ENCODE results near the gene COMT. TPM values are rescaled to one million over a fixed set of nuclear protein-coding genes. Genes with fewer than 3 reads are reported as not detected.

COMT gene
- total RNA-seq, 2 experiments from 2014 or later = 61.7 to 66.1 TPM

DNA sequence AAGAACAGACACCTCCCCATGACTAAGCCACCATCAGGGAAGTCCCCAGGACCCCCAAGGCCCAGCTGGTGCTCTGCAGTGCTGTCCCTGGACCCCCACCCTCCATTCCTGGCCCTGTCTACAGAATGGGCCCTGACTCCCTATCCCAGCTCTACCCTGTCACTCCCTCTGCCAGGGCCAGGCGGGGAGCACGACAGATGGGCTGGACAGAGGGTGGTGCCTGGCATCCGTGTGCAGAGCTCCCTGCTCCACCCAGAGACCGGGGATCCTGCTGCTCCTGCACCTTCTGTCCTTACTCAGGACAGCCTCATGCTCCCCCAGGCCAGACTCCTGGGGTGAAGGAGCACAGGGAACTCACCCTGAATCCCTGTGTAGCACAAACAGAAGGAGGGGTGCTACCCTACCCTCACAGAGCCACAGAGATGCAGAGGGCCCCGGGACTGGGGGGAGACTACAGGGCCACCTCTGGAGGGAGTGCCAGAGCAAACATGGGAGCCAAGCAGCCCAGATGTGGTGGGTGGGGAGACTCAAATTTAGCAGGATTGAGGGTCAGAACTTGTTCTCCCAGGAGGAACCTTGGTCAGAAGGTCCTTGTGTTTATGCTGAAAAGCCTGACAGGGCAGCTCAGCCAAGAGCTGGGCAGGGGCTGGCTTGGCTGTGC, 73.1 kb downstream of the COMT start:
- POLR2A ChIA-PET = no interaction called here
- CTCF ChIA-PET = interaction anchor here (1.2 to 2.4 kb wide), 3 partner anchors 44 to 96 kb away, joined by 3 to 15 read pairs (median 3); no protein-coding TSS in a partner anchor
- H3K4me1 Mint-ChIP-seq (ENCODE audit: low read depth) = peaks cover 7% of the 10 kb centered on the region
- H3K27ac Mint-ChIP-seq = no peak overlapping the region
- peaks cover 2% of the 10 kb centered on the region for H3K27me3 Mint-ChIP-seq
- H3K9me3 Mint-ChIP-seq = no peaks in the 10 kb centered on the region
- DNase-seq = no peak
- intact Hi-C loops (cut with micrococcal nuclease) = no loop called here
- no peaks in the 10 kb centered on the region for H3K36me3 Mint-ChIP-seq
- no peak overlapping the region for H3K4me3 Mint-ChIP-seq

- no peaks in the 10 kb centered on the region for H3K36me3 Mint-ChIP-seq
- peaks cover 2% of the 10 kb centered on the region for H3K27me3 Mint-ChIP-seq
- H3K4me3 Mint-ChIP-seq = peak overlapping the region; percentile 44
- no peak overlapping the region for H3K27ac Mint-ChIP-seq
- intact Hi-C loops (cut with micrococcal nuclease) = no loop called here
- peaks cover 10% of the 10 kb centered on the region for H3K4me1 Mint-ChIP-seq (ENCODE audit: low read depth)
- POLR2A ChIA-PET = no interaction called here
- no peak for DNase-seq
- H3K9me3 Mint-ChIP-seq = no peaks in the 10 kb centered on the region
- CTCF ChIA-PET = interaction anchor here (1.2 to 2.4 kb wide), 2 partner anchors 45 to 96 kb away, joined by 3 to 15 read pairs; no protein-coding TSS in a partner anchor
Measured at GRCh38 chr22:20015187-20015625, 73.6 kb downstream of the COMT start.

DNA sequence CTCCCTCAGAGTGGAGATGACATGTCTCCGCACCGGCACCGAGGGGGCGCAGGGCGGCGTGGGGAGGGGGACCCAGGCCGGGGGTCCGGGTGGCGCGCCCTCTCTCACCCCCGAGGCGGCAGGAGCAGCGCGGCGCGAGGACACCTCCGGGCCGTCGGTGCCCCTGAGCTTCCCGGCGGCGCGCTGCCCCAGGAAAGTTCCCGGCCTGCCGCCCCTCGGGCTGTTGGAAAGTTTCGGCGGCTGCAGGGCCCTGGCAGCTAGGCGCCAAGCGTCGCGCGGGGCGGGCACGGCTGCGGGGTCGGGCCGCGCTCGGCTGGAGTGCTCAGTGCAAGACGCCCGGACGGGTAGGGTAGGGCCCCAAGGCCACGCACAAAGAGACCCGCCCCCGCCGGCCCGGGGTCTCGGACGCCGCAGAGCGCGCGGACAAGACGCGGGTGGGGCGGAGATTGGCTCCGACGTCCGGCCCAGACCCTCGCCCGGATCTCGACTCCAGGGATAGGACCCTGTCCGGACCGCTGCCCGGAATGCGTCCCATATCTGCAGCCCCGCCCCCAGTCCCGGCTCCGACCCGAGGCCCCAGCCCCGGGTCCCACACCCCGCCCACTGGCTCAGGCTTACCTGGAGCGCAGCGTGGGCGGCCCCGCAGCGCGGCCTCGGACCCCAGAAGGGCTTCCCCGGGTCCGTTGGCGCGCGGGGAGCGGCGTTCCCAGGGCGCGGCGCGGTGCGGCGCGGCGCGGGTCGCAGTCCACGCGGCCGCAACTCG, 74.6 kb downstream of the COMT start:
- ChIA-PET POLR2A (no interaction called here), CTCF (interaction anchor here (2.4 kb wide), 1 partner anchor 45 kb away, joined by 15 read pairs; no protein-coding TSS in a partner anchor)
- Mint-ChIP-seq H3K9me3 (no peaks in the 10 kb centered on the region), H3K27me3 (peaks cover 2% of the 10 kb centered on the region), H3K27ac (no peak overlapping the region), H3K4me1 (ENCODE audit: low read depth) (peaks cover 13% of the 10 kb centered on the region), H3K36me3 (no peaks in the 10 kb centered on the region), H3K4me3 (peak overlapping the region; percentile 23)
- intact Hi-C loops (cut with micrococcal nuclease) = no loop called here
- DNase-seq = peak; percentile 28

GRCh38 chr22:20016734-20017621, 75.4 kb downstream of the COMT start, which contains the start of gene ARVCF:
Gene ARVCF, minus strand, starts transcription at chr22:20016823. Its CDS starts 26,029 bp downstream, at chr22:19990794.
- intact Hi-C loops (cut with micrococcal nuclease) = no loop called here
- Mint-ChIP-seq H3K27ac (no peak within 1 kb of the TSS), H3K9me3 (no peaks in the 10 kb centered on the region), H3K4me3 (peak within 1 kb of the TSS; percentile 77), H3K4me1 (ENCODE audit: low read depth) (peaks cover 17% of the 10 kb centered on the region), H3K36me3 (no peaks in the 10 kb centered on the region), H3K27me3 (peaks cover 2% of the 10 kb centered on the region)
- peak; percentile 92 for DNase-seq
- CTCF ChIA-PET = interaction anchor here (0.6 kb wide), 1 partner anchor 33 kb away, joined by 3 read pairs; no protein-coding TSS in a partner anchor
- POLR2A ChIA-PET = no interaction called here

DNA sequence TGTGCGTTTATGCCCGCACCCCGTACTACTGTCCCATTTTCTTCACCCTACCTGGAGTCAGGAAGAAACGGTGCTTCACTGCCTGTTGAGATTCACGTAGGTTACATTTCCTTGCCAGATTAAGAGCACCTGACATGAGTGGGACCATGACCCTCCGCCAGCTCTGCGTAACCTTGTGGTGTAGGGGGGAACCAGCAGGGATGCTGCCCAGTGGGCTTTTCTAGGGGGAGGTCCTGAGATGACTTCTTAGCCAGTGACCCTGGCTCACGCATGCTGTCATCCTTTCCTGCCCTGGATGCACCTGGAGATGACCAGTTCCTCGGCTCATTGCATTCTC, 76.0 kb downstream of the COMT start:
- Mint-ChIP-seq H3K4me1 (ENCODE audit: low read depth) (peaks cover 23% of the 10 kb centered on the region), H3K36me3 (no peaks in the 10 kb centered on the region), H3K27ac (no peak overlapping the region), H3K27me3 (peaks cover 2% of the 10 kb centered on the region), H3K4me3 (peak overlapping the region; percentile 45), H3K9me3 (no peaks in the 10 kb centered on the region)
- intact Hi-C loops (cut with micrococcal nuclease) = no loop called here
- ChIA-PET POLR2A (no interaction called here), CTCF (interaction anchor here (0.6 kb wide), 1 partner anchor 33 kb away, joined by 3 read pairs; no protein-coding TSS in a partner anchor)
- DNase-seq = no peak

DNA sequence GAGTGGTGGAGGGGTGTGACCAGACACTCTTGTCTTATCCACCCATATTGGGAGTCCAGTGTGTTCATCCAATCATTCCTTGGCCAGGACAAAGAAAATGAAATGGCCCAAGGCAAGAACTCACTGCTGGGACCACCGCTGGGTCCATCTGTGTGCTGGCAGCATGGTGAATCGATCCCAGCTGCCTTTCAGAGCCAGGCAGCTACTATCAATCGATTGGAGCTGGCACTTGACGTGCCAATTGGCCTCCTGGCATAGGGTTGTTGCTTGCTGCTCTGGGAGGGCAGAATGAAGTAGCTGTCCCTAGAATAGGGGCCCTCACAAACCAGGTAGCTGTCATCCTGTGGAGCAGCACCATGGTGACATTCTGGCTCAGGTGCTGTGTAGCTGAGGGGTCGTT, 76.4 kb downstream of the COMT start:
- Mint-ChIP-seq H3K36me3 (no peaks in the 10 kb centered on the region), H3K27me3 (peaks cover 2% of the 10 kb centered on the region), H3K9me3 (no peaks in the 10 kb centered on the region), H3K27ac (no peak overlapping the region), H3K4me3 (peak overlapping the region; percentile 45), H3K4me1 (ENCODE audit: low read depth) (peaks cover 24% of the 10 kb centered on the region)
- intact Hi-C loops (cut with micrococcal nuclease) = no loop called here
- CTCF ChIA-PET = interaction anchor here (1.1 kb wide), 1 partner anchor 48 kb away, joined by 3 read pairs; no protein-coding TSS in a partner anchor
- POLR2A ChIA-PET = no interaction called here
- DNase-seq = no peak

Small RNA genes lying within 50 kb of the gene (microRNA-seq; reads per million reads assigned to microRNA genes)
- not detected for gene MIR4761 (ENCODE audit: borderline microRNAs expressed, borderline number of aligned reads, borderline replicate concordance)

Other genes with a start within 250 kb of the COMT start
- under 1 TPM; 0.41 to 0.43 TPM for gene SEPTIN5, start 227.3 kb upstream of the COMT start, total RNA-seq
- gene GP1BB, start 218.2 kb upstream of the COMT start, total RNA-seq = not detected
- not detected for gene TBX1, start 181.0 kb upstream of the COMT start, total RNA-seq
- 10 to 100 TPM; 11.3 to 12.3 TPM for gene GNB1L, start 86.9 kb upstream of the COMT start, total RNA-seq
- 10 to 100 TPM; 11.5 to 13.5 TPM for gene RTL10, start 86.9 kb upstream of the COMT start, total RNA-seq
- gene TXNRD2, start within 50 bp of the COMT start, total RNA-seq = 10 to 100 TPM; 23.3 to 23.4 TPM
- 1 to 10 TPM; 1.5 to 2.4 TPM for gene ARVCF, start 75.1 kb downstream of the COMT start, total RNA-seq
- 10 to 100 TPM; 20.7 to 23.6 TPM for gene TANGO2, start 79.3 kb downstream of the COMT start, total RNA-seq
- gene DGCR8, start 138.5 kb downstream of the COMT start, total RNA-seq = 10 to 100 TPM; 33.4 to 34.3 TPM
- gene RANBP1, start 174.3 kb downstream of the COMT start, total RNA-seq = 100 to 1,000 TPM; 359 to 372 TPM
- gene TRMT2A, start 175.5 kb downstream of the COMT start, total RNA-seq = 10 to 100 TPM; 70.6 to 75.8 TPM
- gene ZDHHC8, start 190.0 kb downstream of the COMT start, total RNA-seq = 10 to 100 TPM; 46.3 to 46.5 TPM
- under 1 TPM in 1 of 2 experiments, not detected in 1; 0.52 TPM for gene CCDC188, start 209.3 kb downstream of the COMT start, total RNA-seq

Measured in activated CD4-positive, alpha-beta memory T cell treated with anti-CD3 and anti-CD28 coated beads for 36 hours (primary cell).